RPMI7951 (cell line): ENCODE measurements around the gene ARVCF. TPM values are rescaled to one million over a fixed set of nuclear protein-coding genes. Genes with fewer than 3 reads are reported as not detected.

Source experiments
- DNase-seq: peaks from one replicate; pipeline ENCODE4 v3.0.0-alpha.2; 2012; ENCODE audit warnings: low read depth
- total RNA-seq: library from RNA; depleted of rRNA; stranded (reverse); fragments of >200 nt; shearing (Covaris generic); gene quantifications from 2 replicates; pipeline ENCODE4 v1.2.3, GENCODE V29; 2014

Gene ARVCF
- total RNA-seq, 1 experiment from 2014 or later: 2.8 TPM

- DNase-seq: no peak
Measured at GRCh38 chr22:20054034-20054427, 37.4 kb upstream of the ARVCF start.

GRCh38 chr22:20053407-20054033 is 36.9 kb upstream of the ARVCF start:
- no peak for DNase-seq

- DNase-seq: no peak
Measured at GRCh38 chr22:20052309-20053259, 36.0 kb upstream of the ARVCF start.

- no peak for DNase-seq
Measured at GRCh38 chr22:20051927-20052308, 35.3 kb upstream of the ARVCF start.

- DNase-seq: no peak
Measured at GRCh38 chr22:20046730-20047129, 30.1 kb upstream of the ARVCF start.

GRCh38 chr22:20044495-20045151 is 28.0 kb upstream of the ARVCF start:
- DNase-seq: no peak

- no peak for DNase-seq
Measured at GRCh38 chr22:20043997-20044342, 27.3 kb upstream of the ARVCF start.

GRCh38 chr22:20043057-20043996 is 26.7 kb upstream of the ARVCF start:
- DNase-seq: no peak

- DNase-seq: no peak
Measured at GRCh38 chr22:20040327-20041200, 23.9 kb upstream of the ARVCF start.

GRCh38 chr22:20039683-20040325 is 23.2 kb upstream of the ARVCF start:
- DNase-seq: no peak

GRCh38 chr22:20038574-20038973 is 22.0 kb upstream of the ARVCF start:
- DNase-seq: no peak

- no peak for DNase-seq
Measured at GRCh38 chr22:20037419-20037818, 20.8 kb upstream of the ARVCF start.

GRCh38 chr22:20036535-20037392 is 20.1 kb upstream of the ARVCF start:
- no peak for DNase-seq

GRCh38 chr22:20036084-20036482 is 19.5 kb upstream of the ARVCF start:
- DNase-seq: no peak

- no peak for DNase-seq
Measured at GRCh38 chr22:20035375-20036083, 18.9 kb upstream of the ARVCF start.

GRCh38 chr22:20034143-20034542 is 17.5 kb upstream of the ARVCF start:
- no peak for DNase-seq

GRCh38 chr22:20033045-20033706 is 16.6 kb upstream of the ARVCF start:
- no peak for DNase-seq
